D341Med (cell line): ENCODE results near the gene SGCD.

Experiments used
- DNase-seq: peaks from one replicate; pipeline ENCODE4 v3.0.0; 2012; ENCODE audit warnings: low spot score

The SGCD gene

GRCh38 chr5:156401804-156402203 is 74.8 kb downstream of the SGCD start:
- no peak for DNase-seq

- DNase-seq, result no peak
These were observed 75.5 kb downstream of the SGCD start for GRCh38 chr5:156402387-156402921.

GRCh38 chr5:156405988-156406387 is 79.0 kb downstream of the SGCD start:
- DNase-seq, result no peak

GRCh38 chr5:156407251-156407650 is 80.3 kb downstream of the SGCD start:
- no peak for DNase-seq

- DNase-seq, result no peak
These were observed 82.9 kb downstream of the SGCD start for GRCh38 chr5:156409834-156410233.

- no peak for DNase-seq
These were observed 84.2 kb downstream of the SGCD start for GRCh38 chr5:156411185-156411613.

GRCh38 chr5:156411957-156412356 is 85.0 kb downstream of the SGCD start:
- no peak for DNase-seq

GRCh38 chr5:156414391-156414790 is 87.4 kb downstream of the SGCD start:
- DNase-seq, result no peak

GRCh38 chr5:156419661-156420060 is 92.7 kb downstream of the SGCD start:
- DNase-seq, result no peak

- no peak for DNase-seq
These were observed 93.7 kb downstream of the SGCD start for GRCh38 chr5:156420665-156421064.

- DNase-seq, result no peak
These were observed 94.8 kb downstream of the SGCD start for GRCh38 chr5:156421798-156422197.

GRCh38 chr5:156423597-156423996 is 96.6 kb downstream of the SGCD start:
- DNase-seq, result no peak

GRCh38 chr5:156427315-156427714 is 100.4 kb downstream of the SGCD start:
- DNase-seq, result no peak

GRCh38 chr5:156431956-156432829 is 105.2 kb downstream of the SGCD start:
- DNase-seq, result no peak

GRCh38 chr5:156432830-156433105 is 105.8 kb downstream of the SGCD start:
- DNase-seq, result no peak

- no peak for DNase-seq
These were observed 107.5 kb downstream of the SGCD start for GRCh38 chr5:156434471-156434870.

- DNase-seq, result no peak
These were observed 108.1 kb downstream of the SGCD start for GRCh38 chr5:156435101-156435500.

- DNase-seq, result no peak
These were observed 111.1 kb downstream of the SGCD start for GRCh38 chr5:156438076-156438475.

- DNase-seq, result no peak
These were observed 117.9 kb downstream of the SGCD start for GRCh38 chr5:156444753-156445291.

- no peak for DNase-seq
These were observed 119.6 kb downstream of the SGCD start for GRCh38 chr5:156446526-156446925.

GRCh38 chr5:156450778-156451177 is 123.8 kb downstream of the SGCD start:
- DNase-seq, result no peak

GRCh38 chr5:156451505-156451904 is 124.5 kb downstream of the SGCD start:
- no peak for DNase-seq

GRCh38 chr5:156456857-156457256 is 129.9 kb downstream of the SGCD start:
- no peak for DNase-seq
